OCI-LY7 (cell line): Measurements from ENCODE around the gene STK32C.

ENCODE experiments used
- EZH2phosphoT487 ChIP-seq: fragments of 200-600 bp; sonication (generic); IDR thresholded peaks from 2 replicates; pipeline ENCODE4 v1.6.1; 2018; ENCODE audit warnings: low read depth, borderline replicate concordance, mild to moderate bottlenecking, mixed run types, antibody characterized with exemption, low read length, moderate library complexity, mixed read lengths
- TF ChIP-seq, protein P1 (sequence below): fragments of 200-600 bp; sonication (generic); conservative IDR thresholded peaks from 2 replicates; pipeline ENCODE4 v1.5.1; 2014; ENCODE audit warnings: mild to moderate bottlenecking, antibody characterized with exemption, low read length, moderate library complexity, mixed read lengths

DNA sequence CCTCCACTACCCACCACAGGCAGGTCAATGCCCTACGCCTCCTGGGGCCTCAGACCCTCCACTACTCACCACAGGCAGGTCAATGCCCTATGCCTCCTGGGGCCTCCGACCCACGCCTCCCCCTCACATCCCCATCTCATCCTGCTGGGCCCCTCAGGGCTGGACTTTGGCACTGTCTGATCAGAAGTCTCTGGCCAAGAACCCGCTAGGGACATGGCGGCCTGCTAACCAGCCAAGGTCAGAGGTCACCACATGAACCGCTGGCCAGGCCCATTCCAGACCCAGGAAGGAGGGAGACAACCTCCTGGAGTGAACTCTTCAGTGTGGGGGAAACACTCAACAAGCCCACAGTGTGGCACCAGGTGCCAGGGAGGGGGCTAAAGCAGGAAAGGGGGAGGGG lies 55.8 kb downstream of the STK32C start:
- TF ChIP-seq, protein P1, sequence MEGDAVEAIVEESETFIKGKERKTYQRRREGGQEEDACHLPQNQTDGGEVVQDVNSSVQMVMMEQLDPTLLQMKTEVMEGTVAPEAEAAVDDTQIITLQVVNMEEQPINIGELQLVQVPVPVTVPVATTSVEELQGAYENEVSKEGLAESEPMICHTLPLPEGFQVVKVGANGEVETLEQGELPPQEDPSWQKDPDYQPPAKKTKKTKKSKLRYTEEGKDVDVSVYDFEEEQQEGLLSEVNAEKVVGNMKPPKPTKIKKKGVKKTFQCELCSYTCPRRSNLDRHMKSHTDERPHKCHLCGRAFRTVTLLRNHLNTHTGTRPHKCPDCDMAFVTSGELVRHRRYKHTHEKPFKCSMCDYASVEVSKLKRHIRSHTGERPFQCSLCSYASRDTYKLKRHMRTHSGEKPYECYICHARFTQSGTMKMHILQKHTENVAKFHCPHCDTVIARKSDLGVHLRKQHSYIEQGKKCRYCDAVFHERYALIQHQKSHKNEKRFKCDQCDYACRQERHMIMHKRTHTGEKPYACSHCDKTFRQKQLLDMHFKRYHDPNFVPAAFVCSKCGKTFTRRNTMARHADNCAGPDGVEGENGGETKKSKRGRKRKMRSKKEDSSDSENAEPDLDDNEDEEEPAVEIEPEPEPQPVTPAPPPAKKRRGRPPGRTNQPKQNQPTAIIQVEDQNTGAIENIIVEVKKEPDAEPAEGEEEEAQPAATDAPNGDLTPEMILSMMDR = no peak
- no peak for TF ChIP-seq EZH2phosphoT487
